CD4-positive, alpha-beta T cell (primary cell): ENCODE results near the gene CLEC14A. TPM values are rescaled to one million over a fixed set of nuclear protein-coding genes. Genes with fewer than 3 reads are reported as not detected.

Experiments
- ATAC-seq: fragments of 200-7000 bp; cut with Tn5 transposase; one replicate; pipeline ENCODE4 v1.10.0; 2022; ENCODE audit warnings: mild to moderate bottlenecking; ENCODE audit not compliant: poor library complexity
- CTCF ChIA-PET: fragments of 350-600 bp; sonication (Branson Sonifier 250); formaldehyde crosslinking; loops from one replicate; lab custom pipeline; 2021; ENCODE audit warnings: antibody characterized with exemption, inconsistent platforms; lab: Charles Lee
- POLR2A ChIA-PET: fragments of 350-600 bp; sonication (Branson Sonifier 250); formaldehyde crosslinking; loops from one replicate; lab custom pipeline; 2021; ENCODE audit warnings: antibody characterized with exemption, inconsistent platforms; lab: Charles Lee
- DNase-seq, 14 experiments: peaks; one replicate each; pipeline ENCODE4 v3.0.0-alpha.2; 2013 to 2020; ENCODE audit warnings: mixed read lengths in 2 of 14
- H3K27ac ChIP-seq, 2 donors: one replicate each; pipeline versions ENCODE4 v1.5.1 to v1.7.0; 2013; ENCODE audit warnings: low read length in 2 of 2, low read depth in 1 of 2, mild to moderate bottlenecking in 1 of 2
- H3K27me3 ChIP-seq, 2 experiments: 1 replicate in 1 of 2; 2 replicates in 1 of 2; pipeline versions ENCODE4 v1.6.1 to v1.7.0; 2013; ENCODE audit warnings: low read length in 2 of 2, control low read depth in 1 of 2, mild to moderate bottlenecking in 1 of 2, moderate library complexity in 1 of 2; ENCODE audit not compliant: insufficient read depth in 2 of 2, control insufficient read depth in 1 of 2
- H3K36me3 ChIP-seq: one replicate; pipeline ENCODE4 v1.6.1; 2013; ENCODE audit warnings: low read length, control low read depth; ENCODE audit not compliant: insufficient read depth
- H3K4me1 ChIP-seq: one replicate; pipeline ENCODE4 v1.6.1; 2013; ENCODE audit warnings: low read length, control low read depth; ENCODE audit not compliant: insufficient read depth
- H3K4me3 ChIP-seq: one replicate; pipeline ENCODE4 v1.5.1; 2013; ENCODE audit warnings: mild to moderate bottlenecking, low read length, moderate library complexity
- H3K9me3 ChIP-seq, 2 experiments: 1 replicate in 1 of 2; 2 replicates in 1 of 2; pipeline versions ENCODE4 v1.6.1 to v1.7.0; 2013; ENCODE audit warnings: low read length in 2 of 2, mild to moderate bottlenecking in 2 of 2, control low read depth in 1 of 2, moderate library complexity in 1 of 2; ENCODE audit not compliant: control insufficient read depth in 1 of 2, insufficient read depth in 1 of 2
- H3K27ac Mint-ChIP-seq: one replicate; pipeline ENCODE4 v1.8.0; 2020; ENCODE audit warnings: mixed read lengths
- H3K27me3 Mint-ChIP-seq: one replicate; pipeline ENCODE4 v1.8.0; 2021; ENCODE audit warnings: mixed read lengths
- H3K36me3 Mint-ChIP-seq: one replicate; pipeline ENCODE4 v1.8.0; 2021; ENCODE audit warnings: low read depth, mixed read lengths
- H3K4me1 Mint-ChIP-seq: one replicate; pipeline ENCODE4 v1.8.0; 2021; ENCODE audit warnings: low read depth, mixed read lengths
- H3K4me3 Mint-ChIP-seq: one replicate; pipeline ENCODE4 v1.8.0; 2020; ENCODE audit warnings: mild to moderate bottlenecking, mixed read lengths
- H3K9me3 Mint-ChIP-seq: one replicate; pipeline ENCODE4 v1.8.0; 2020; ENCODE audit warnings: mixed read lengths
- intact Hi-C, 2 experiments: fragments of 100-400 bp; cut with DNase I in 1 of 2; cut with micrococcal nuclease in 1 of 2; formaldehyde crosslinking; loops; one replicate each; pipeline versions ENCODE4 v1.15.1 to v1.9.0; 2023 to 2025; cut with DNase I, micrococcal nuclease
- total RNA-seq, 174 experiments: library from RNA in 2 of 174; stranded (reverse) in 2 of 174; gene quantifications; one replicate each; pipeline ENCODE4 v1.2.3 and lab custom pipeline; 2021 to 2026
- TF ChIP-seq, protein P1 (sequence below): fragments of 200-600 bp; IDR thresholded peaks from one replicate; pipeline ENCODE4 v1.8.0; 2022; ENCODE audit warnings: antibody characterized with exemption, mild to moderate bottlenecking

Gene CLEC14A
- total RNA-seq, 2 experiments from 2014 or later, result not detected

- Histone ChIP-seq H3K9me3 (no peaks in the 10 kb centered on the region), H3K27ac (no peak overlapping the region), H3K36me3 (no peaks in the 10 kb centered on the region), H3K4me1 (no peaks in the 10 kb centered on the region), H3K4me3 (no peak overlapping the region), H3K27me3 (peaks cover 0 to 2% of the 10 kb centered on the region in 2 experiments)
- TF ChIP-seq, protein P1, sequence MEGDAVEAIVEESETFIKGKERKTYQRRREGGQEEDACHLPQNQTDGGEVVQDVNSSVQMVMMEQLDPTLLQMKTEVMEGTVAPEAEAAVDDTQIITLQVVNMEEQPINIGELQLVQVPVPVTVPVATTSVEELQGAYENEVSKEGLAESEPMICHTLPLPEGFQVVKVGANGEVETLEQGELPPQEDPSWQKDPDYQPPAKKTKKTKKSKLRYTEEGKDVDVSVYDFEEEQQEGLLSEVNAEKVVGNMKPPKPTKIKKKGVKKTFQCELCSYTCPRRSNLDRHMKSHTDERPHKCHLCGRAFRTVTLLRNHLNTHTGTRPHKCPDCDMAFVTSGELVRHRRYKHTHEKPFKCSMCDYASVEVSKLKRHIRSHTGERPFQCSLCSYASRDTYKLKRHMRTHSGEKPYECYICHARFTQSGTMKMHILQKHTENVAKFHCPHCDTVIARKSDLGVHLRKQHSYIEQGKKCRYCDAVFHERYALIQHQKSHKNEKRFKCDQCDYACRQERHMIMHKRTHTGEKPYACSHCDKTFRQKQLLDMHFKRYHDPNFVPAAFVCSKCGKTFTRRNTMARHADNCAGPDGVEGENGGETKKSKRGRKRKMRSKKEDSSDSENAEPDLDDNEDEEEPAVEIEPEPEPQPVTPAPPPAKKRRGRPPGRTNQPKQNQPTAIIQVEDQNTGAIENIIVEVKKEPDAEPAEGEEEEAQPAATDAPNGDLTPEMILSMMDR, result no peak
- peaks cover 2% of the 10 kb centered on the region for H3K9me3 Mint-ChIP-seq
- no peaks in the 10 kb centered on the region for H3K36me3 Mint-ChIP-seq
- H3K27ac Mint-ChIP-seq, result no peak overlapping the region
- ATAC-seq (no peak), DNase-seq (no peak)
- no peaks in the 10 kb centered on the region for H3K4me1 Mint-ChIP-seq
- H3K27me3 Mint-ChIP-seq, result peaks cover 4% of the 10 kb centered on the region
- ChIA-PET CTCF (no interaction called here), POLR2A (no interaction called here)
- H3K4me3 Mint-ChIP-seq, result no peak overlapping the region
- intact Hi-C loops, result no loop called here
Observed at GRCh38 chr14:38286452-38286851, 30.6 kb upstream of the CLEC14A start.

- POLR2A ChIA-PET, result no interaction called here
- no peak overlapping the region for H3K27ac ChIP-seq
- no peaks in the 10 kb centered on the region for H3K9me3 ChIP-seq
- no peaks in the 10 kb centered on the region for H3K4me1 ChIP-seq
- H3K27me3 ChIP-seq, result peaks cover 0 to 2% of the 10 kb centered on the region in 2 experiments
- H3K9me3 Mint-ChIP-seq, result peaks cover 2% of the 10 kb centered on the region
- H3K36me3 ChIP-seq, result no peaks in the 10 kb centered on the region
- CTCF ChIA-PET, result no interaction called here
- no peak overlapping the region for H3K4me3 ChIP-seq
- intact Hi-C loops, result no loop called here
- peaks cover 4% of the 10 kb centered on the region for H3K27me3 Mint-ChIP-seq
- H3K36me3 Mint-ChIP-seq, result no peaks in the 10 kb centered on the region
- H3K4me1 Mint-ChIP-seq, result no peaks in the 10 kb centered on the region
- TF ChIP-seq, protein P1, result no peak
- no peak overlapping the region for H3K4me3 Mint-ChIP-seq
- ATAC-seq (no peak), DNase-seq (no peak)
- H3K27ac Mint-ChIP-seq, result no peak overlapping the region
Observed at GRCh38 chr14:38285962-38286361, 30.1 kb upstream of the CLEC14A start.

- no peaks in the 10 kb centered on the region for H3K4me1 ChIP-seq
- H3K36me3 ChIP-seq, result no peaks in the 10 kb centered on the region
- H3K27ac Mint-ChIP-seq, result no peak overlapping the region
- TF ChIP-seq, protein P1, result no peak
- no peaks in the 10 kb centered on the region for H3K9me3 ChIP-seq
- no peak overlapping the region for H3K4me3 ChIP-seq
- ChIA-PET CTCF (no interaction called here), POLR2A (no interaction called here)
- peaks cover 2% of the 10 kb centered on the region for H3K9me3 Mint-ChIP-seq
- intact Hi-C loops, result no loop called here
- DNase-seq (no peak), ATAC-seq (no peak)
- H3K27me3 ChIP-seq, result peaks cover 0 to 2% of the 10 kb centered on the region in 2 experiments
- no peaks in the 10 kb centered on the region for H3K36me3 Mint-ChIP-seq
- H3K27me3 Mint-ChIP-seq, result peaks cover 4% of the 10 kb centered on the region
- H3K4me3 Mint-ChIP-seq, result no peak overlapping the region
- no peaks in the 10 kb centered on the region for H3K4me1 Mint-ChIP-seq
- H3K27ac ChIP-seq, result no peak overlapping the region
Observed at GRCh38 chr14:38282936-38283335, 27.0 kb upstream of the CLEC14A start.
